GM12875 (cell line): ENCODE results near the gene RBPJL.

ENCODE experiments used
- H3K4me3 ChIP-seq: one replicate; pipeline ENCODE4 v1.5.1; 2011; ENCODE audit warnings: low read depth, low read length, control low read depth
- CTCF ChIP-seq: IDR thresholded peaks from 2 replicates; pipeline ENCODE4 v1.5.1; 2011; ENCODE audit warnings: low read depth, mild to moderate bottlenecking, control low read depth, inconsistent platforms, low read length, moderate library complexity, borderline replicate concordance; ENCODE audit not compliant: insufficient read depth

RBPJL gene

GRCh38 chr20:45268531-45268930, 38.1 kb upstream of the RBPJL start:
- no peak overlapping the region for H3K4me3 ChIP-seq
- no peak for TF ChIP-seq CTCF

- no peak for TF ChIP-seq CTCF
- H3K4me3 ChIP-seq = no peak overlapping the region
These were observed 37.6 kb upstream of the RBPJL start for GRCh38 chr20:45269056-45269455.

GRCh38 chr20:45269754-45270270, 36.8 kb upstream of the RBPJL start:
- no peak overlapping the region for H3K4me3 ChIP-seq
- no peak for TF ChIP-seq CTCF

GRCh38 chr20:45275338-45275737, 31.3 kb upstream of the RBPJL start:
- TF ChIP-seq CTCF = no peak
- no peak overlapping the region for H3K4me3 ChIP-seq

GRCh38 chr20:45279992-45280391, 26.6 kb upstream of the RBPJL start:
- no peak overlapping the region for H3K4me3 ChIP-seq
- no peak for TF ChIP-seq CTCF

GRCh38 chr20:45282700-45283550, 23.7 kb upstream of the RBPJL start:
- no peak overlapping the region for H3K4me3 ChIP-seq
- no peak for TF ChIP-seq CTCF

GRCh38 chr20:45283551-45284057, 23.0 kb upstream of the RBPJL start:
- H3K4me3 ChIP-seq = no peak overlapping the region
- TF ChIP-seq CTCF = no peak
